GM19455 (cell line): ENCODE data around the gene ACOXL.

Source experiments
- ATAC-seq: cut with Tn5 transposase; IDR thresholded peaks from one replicate; pipeline ENCODE4 v1.9.1; 2021; ENCODE audit not compliant: unreplicated experiment

Gene ACOXL

DNA sequence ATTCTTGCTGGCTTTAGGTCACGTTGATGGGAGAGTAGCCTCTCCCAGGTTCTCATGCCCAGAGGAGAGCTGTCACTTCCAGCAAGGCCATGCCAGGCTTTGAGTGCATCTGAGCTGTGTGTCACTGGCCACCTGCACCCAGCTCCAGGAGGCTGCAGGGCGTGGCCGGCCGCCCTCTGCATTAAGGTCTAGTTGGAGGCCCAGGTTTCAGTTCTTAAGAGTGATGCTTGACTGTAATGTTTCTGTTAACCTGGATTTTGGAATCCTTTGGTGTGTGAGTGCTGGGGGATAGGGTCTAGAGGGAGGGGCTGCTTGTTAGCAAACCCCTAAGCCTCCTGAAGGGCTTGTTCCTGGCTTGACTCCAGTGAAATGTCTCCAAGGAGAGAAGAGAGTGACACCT lies 140.1 kb downstream of the ACOXL start:
- peak; percentile 44 for ATAC-seq

DNA sequence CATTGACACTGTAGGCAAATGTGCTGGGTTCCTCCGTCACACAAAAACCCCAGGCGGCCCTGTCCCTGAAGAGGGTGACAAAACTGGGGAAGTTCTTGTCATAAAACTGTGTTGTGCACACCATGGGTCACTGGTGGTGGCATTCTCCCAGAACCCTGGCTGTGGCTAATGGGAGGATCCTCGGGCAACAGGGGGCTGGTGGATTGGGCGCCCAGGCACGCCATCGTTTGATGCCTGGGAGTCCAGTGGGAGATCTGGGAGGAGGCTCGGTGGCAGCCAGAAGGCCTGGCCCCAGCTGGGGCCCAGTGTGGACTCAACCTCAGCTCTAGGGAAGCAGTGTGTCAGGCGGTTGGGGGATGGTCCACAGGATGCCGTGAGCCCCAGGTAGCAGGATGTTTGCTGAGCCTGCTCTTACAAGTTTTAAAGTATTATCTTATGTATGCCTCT lies 140.7 kb downstream of the ACOXL start:
- ATAC-seq = peak; percentile 44

DNA sequence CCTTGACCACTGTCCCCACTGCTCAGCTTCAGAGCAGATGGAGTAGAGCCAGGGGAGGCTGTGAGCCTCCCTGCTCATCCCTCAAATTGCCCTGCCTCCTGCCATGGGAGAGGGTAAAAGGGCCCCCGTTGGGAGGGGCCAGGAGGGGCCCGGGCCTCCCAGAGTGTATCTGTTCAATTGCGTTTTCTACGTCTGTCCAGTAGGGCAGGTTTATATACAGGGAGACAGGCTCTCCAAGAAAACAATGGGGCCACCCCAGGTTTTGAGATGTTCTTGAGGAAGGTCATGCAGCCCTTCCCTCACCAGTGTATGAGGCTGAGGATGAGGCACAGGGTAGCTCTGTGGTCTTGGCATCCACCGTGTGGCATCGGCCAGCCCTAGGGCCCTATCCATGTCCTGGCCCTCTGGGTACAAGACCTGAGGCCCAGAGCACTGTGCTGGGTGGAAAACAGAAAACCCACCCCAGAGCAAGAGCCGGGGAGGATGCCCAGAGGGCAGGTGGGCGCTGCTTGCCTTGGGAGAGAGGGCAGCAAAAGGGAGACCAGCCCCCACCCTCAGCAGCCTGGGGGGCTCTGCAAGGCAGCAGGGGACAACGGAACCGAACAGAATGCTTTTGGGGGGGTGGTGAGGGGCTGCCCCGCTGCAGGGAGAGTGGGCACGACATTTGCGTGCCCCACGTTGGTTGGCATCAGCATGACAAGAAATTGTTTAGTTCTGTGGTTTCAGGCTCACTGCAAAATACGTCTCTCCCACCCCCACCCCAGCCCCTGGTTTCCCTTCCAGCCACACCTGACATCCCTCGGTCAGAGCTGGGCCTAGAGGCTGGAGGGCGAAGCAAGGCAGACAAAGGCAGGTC lies 141.5 kb downstream of the ACOXL start:
- no peak for ATAC-seq

DNA sequence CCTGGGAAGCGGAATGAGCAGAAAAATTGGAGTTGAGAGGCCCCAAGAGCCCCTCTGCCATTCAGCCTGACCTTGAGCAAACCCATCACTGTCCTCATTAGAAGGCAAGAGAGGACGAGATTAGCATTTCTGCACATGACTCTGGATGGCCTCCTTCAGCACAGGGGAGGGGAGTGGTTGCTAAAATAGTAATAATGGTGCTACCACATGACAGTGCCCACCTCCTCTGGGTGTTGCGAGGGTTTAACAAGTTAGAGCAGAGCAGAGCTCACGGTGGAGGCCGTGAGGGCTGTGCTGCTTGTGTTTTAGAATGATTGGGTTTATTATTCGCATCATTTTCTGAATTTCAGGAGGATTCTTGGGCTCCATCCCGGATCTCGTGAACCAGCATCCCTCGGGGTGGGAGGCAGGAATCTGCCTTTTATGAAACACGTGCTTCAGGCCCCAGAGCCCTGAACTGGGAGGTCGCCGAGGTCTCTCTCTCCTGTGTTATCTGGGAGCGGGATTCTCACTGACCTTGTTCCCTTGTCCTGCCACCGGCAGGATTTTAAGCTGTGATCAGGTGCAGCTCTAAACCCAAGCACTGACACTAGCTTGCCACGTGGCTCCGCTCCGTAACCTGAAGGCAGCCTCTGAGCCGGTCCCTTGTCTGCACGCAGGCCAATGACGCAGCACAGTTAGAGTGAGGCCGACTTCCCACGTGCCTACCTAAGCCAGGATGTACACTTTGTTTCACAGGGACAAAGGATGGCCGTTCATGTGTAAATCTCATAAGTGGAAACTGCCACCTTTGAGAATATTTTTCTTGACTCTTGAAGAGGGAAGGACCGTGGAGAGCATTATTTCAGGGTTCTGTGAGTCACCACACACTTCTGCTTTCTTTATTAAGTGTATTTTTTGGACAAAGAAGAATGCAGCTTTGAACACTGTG lies 142.3 kb downstream of the ACOXL start:
- peak; percentile 53 for ATAC-seq

DNA sequence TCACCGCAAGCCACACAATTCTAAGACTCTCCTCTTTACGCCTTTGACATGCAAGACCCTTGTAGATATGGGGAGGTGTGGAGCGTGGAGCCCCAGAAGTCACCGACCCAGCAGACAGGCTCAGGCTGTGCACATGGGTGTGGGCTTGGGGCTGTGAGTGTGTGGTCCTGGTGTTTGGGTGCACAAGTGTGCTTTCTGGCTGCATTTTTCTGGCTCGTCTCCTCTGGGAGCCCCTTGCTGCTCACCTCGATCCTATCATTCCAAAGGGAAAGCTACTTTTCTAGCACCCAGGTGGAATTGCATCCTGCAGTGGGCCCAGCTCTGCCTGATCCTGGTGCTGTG lies 143.0 kb downstream of the ACOXL start:
- no peak for ATAC-seq

DNA sequence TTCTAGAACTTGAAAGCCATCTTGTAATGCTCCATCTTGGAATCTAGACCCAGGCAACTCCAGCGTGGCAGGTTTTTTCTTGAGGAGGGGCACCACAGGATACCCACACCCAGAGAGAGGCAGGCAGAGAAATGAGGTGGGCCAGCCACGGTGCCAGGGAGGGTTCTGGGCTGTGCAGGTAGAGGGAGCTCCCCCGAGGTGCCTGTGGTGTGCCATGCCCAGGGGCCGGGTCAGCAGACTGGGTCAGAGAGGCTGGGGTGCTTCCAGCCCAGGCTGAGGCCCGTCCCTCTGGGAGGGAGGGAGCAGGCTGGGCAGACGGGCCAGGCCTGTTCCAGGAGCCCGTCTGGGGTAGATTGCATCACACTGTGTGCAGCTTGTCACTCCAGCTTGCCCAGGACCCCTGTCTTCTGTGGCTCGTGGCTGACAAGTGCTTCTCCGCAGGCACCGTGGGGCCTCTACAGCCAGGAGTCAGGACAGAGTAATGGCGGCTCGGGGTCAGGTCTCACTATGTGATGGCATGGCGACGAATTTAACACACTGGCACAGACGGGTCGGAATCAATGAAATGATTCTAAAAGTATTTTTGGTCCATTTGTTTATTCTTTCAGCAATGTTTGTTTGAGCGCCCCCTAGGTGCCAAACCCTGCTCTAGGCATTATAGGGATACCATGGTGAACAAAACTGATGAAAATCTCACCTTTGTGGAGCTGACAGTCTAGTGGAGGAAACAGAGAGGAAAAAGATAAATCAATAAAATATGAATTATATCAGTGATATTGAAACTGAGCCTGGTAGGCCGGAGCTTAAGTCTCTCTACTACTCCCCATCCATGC lies 144.0 kb downstream of the ACOXL start:
- ATAC-seq = no peak

DNA sequence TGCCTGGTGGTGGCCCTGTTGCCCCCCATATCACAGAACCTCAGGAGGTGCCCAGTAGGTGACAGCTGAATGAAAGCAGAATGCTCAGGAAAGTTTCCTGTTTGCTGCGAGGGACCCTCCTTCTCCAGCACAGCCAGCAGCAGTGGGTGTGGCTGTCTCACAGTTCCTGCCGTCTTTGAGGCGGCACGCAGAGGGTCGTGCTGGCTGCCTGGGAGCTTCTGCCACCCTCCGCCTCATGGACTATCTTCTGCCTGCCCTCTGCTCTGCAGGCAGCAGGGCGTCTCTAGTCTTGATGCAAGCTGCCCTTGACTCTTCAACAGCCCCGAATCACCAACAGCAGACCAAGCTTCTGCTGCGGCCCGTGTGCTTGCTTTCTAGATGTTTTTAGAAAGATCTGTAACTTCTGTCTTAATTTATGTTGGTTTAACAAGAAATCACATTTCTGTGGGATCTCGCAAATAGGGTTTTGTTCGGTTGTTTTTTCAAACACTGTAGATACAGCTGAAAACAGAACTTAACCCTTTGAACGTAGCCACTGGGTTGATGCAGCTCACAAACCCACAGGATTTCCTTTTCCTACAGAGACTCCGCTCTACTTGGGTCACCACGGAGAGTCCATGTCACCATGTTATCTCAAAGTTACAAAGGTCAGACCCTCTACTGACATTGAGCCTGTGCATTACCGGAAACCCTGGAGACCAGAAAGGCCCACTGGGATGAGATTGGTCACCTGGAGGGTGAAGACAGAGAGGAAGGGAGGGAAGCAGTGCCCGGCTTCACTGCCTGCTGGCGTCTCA lies 144.9 kb downstream of the ACOXL start:
- no peak for ATAC-seq

DNA sequence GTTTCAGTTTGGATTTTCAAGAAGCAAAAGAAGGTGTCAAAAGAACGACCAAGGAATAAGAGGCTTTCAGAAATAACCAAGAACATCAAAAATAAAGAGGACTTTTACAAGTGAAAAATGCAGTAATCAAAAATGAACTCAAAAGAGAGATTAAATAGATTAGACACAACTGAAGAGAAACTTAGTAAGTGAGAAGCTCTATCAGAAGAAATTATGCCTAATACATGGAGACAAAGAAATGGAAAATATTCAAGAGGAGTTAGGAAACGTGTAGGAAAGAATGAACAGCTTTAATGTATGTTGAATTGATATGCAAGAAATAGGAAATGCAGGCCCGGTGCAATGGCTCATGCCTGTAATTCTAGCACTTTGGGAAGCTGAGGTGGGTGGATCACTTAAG lies 145.8 kb downstream of the ACOXL start:
- no peak for ATAC-seq

DNA sequence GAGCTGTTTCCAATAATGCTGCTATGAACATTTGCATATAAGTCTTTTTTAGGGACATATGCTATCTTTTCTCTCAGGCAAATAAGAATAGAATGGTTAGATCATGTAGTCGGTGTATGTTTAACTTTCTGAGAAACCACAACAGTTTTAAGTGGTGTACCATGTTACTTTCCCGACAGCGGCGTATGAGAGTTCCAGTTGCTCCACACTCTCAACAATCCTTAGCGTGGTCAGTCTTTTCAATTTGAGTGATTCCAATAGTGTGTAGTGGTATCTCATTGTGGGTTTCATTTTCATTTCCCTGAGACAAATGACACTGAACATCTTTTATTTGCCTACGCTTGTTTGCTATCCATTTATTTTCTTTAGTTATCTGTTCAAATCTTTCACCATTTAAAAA lies 149.5 kb downstream of the ACOXL start:
- peak; percentile 86 for ATAC-seq

DNA sequence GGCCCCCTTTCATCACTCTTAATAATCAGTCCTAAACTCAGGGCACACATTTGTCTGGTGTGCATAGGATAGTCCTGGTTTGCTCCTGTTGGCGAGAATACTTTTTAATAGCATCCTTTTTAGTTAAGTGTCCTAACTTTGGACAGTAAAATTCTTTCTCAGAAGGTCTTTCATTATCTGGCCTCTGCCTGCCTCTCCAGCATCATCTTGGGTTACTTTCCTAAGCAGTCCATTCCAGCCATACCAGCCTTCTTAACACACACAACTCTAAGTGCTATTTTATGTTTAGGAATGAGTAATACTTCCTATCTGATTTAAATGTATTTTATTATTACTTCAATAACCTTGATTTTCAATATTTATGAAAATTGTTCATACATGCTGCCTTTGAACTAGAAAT lies 151.0 kb downstream of the ACOXL start:
- no peak for ATAC-seq

DNA sequence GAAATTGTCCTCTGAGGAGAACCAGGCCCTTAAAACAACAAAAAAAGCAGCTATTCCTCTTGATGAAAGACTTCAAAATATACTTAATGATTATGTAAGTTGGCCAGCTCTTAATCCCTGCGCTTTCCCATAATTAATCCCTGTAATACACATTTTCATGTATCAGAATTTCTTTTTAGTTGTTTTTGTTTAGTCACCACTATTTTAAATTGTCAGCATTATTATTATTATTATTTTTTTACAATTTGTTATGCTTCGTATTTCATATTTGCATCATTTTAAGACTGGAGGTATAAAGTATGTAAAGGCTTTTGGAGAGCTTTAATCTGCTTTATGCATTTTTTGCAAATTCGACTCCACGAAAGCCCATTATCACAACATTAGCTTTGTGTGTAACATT lies 152.9 kb downstream of the ACOXL start:
- ATAC-seq = no peak

DNA sequence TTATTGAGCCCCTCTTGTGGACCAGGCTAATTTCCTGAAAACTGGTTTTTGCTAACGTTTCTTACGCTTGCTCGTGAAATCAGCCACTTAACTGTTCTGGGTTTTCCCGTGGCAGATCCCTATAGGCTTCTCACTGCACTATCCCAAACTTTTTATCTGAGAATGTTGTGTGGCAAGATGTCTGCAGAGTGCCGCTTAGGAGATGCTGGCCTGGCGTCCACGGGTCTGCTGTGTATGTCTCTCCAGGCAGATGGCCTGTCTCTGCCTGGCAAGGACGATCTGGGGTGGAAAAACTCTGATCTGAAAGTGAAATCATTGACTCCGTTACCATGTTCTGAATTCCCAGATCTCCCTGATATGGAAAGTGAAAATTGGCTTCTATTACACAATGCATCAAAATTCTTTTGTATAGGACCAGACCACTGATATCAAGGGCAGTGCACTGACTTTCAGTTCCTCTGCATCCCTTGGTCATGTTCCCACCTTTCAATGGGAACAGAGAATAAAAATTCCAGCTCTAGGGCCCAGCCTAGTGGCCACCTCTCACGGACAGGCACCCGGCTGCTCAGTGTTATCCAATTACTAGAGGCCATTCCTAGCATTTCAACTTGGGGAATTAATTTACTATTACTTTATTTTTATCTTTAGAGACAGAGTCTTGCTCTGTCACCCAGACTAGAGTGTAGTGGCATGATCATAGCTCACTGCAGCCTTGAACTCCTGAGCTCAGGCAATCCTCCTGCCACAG lies 154.6 kb downstream of the ACOXL start:
- ATAC-seq = no peak

DNA sequence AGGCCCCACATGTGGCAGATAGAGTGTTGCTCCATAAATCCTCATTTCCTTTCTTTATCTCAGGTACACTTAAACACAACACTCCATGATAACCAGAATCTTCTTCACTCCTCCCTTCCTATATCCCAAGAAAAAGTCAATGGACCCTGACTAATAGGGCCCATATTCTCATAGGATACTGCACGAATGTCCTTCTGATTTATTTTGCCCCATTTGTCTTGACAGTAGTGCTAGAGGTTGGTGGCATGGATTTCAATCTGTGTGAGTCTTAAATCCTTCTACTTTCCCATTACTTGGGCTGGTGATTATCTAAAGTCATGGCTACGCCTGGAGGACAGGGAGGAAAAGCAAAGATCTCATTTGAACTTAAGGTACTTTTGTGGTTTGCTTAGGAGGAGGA lies 156.0 kb downstream of the ACOXL start:
- ATAC-seq = no peak

DNA sequence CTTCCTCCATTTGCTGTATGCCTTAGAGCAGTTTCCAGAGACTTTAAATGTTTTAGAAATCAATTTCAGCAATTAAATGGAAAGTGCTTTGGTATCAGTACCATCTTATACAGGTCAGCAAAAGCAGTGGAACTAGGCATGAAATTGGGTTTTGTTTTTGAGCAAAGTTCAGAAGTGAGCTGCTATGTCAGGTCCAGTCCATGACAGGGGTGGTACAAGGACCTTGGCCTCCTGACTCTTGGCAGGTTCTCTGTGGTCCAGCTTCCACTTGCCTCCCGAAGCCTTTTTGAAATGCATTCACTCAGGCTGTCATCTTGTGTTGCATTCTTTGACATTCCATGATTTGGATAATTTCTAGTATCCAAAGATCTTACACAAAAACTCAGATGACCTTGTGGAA lies 159.3 kb downstream of the ACOXL start:
- no peak for ATAC-seq

DNA sequence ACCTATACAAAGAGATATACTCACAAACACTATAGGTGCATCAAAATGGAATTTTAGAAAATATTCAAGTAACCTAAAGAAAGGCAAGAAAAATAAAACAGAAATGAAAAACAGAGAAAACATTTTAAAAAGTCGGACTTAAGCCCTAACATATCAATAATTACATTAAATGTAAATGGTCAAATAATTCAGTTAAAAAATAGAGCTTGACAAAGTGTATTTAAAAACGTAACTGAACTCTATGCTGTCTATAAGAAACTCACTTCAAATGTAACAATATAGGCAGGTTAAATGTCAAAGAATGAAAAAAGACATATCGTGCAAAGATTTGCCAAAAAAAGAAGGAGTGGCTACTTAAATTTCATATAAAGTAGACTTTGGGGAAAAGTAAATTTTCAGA lies 163.9 kb downstream of the ACOXL start:
- no peak for ATAC-seq

DNA sequence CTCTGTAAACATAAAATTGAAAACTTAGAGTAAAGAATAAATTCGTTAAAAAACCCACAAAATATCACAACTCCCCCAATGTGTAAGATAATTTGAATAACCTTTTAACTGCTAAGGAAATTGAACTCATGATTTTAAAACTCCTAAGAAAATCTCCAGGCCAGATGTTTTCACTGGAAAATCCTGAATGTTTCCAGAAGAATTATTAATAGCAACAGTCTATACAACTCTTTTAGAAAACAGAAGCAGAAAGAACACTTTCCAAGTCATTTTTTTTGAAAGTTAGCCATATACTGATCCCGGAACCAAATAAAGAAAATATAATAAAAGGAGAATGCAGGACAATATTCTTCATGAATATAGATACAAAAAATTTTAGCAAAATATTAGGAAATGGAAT lies 165.6 kb downstream of the ACOXL start:
- ATAC-seq = no peak

DNA sequence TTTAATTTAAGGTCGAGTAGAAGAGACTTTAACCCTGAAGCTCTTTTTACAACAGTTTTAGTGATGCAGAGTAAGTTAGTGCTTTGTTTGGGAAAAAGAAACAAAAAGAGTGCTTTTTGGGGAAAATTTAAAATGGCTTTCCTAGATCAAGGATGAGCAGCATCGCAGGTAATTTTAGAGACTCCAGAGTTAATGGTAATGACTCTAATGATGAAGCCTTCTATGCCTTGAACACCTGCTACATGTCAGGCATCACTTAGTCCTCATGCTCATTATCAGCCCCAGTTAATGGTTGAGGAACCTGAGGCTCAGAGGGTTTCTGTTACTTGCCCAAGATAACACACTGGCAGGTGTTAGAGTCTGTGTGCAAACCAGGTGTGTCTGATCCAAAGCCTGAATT lies 167.8 kb downstream of the ACOXL start:
- ATAC-seq = no peak

DNA sequence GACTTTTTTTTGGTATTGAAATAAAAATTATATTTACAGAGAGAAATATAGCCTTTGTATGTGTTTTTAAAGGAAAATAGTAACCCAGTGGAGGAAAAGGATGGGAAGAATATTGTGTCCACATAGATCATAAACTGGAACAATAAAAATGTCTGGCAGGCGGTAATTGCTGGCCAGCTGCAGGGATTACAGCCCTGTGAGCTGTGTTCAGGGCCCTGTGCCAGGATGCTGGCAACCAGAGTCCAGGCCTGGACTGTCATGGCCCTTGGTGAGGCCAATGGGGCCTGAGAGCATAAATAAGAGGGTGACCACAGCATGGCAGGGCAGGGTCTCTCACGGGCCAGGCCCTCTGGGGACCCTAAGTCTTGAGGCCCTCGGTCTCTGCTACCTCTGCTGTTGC lies 171.2 kb downstream of the ACOXL start:
- ATAC-seq = no peak

DNA sequence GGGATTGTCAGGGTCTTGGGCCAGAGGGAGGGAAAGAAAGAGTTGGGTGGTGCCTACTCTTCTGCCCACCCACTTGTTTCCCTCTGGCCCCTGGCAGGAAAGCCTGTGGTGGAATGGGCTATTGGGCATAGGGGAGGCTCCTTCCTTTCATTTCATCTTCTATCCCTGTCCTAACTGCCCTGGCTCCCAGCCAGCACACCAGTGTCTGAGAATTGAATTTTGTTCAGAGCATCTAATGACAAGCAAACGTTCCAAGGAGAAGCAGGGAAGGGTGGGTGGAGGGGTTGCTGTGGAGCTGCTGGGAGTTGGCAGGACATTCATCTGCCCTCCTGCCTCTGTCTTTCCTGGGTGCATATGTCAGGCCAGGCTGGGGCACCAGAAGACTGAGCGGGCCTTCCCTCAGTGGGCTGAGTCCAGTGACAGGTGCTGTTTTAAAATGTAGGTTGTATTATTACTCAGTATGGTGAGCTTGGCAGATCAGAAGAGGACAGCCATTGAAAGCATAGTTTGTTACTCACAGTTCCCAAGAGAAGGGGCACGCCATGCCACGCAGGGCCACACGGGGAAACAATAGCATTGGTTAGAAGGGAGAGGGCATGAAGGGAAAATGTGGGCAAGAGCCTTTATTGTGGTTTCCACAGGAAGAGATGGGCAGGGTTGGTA lies 171.9 kb downstream of the ACOXL start:
- no peak for ATAC-seq
